Keratinocyte (primary cell): ENCODE data around the gene CKMT2. TPM values are rescaled to one million over a fixed set of nuclear protein-coding genes. Genes with fewer than 3 reads are reported as not detected.

Source experiments
- DNase-seq: peaks from one replicate; pipeline ENCODE4 v3.0.0-alpha.2; 2011; ENCODE audit warnings: low read depth, missing footprints, low spot score
- FAIRE-seq: peaks from 2 replicates; lab custom pipeline; 2011; peaks lifted over from hg19 to GRCh38; lab: Jason Lieb, UNC
- H2AFZ ChIP-seq: 2 replicates; pipeline ENCODE4 v1.6.0; 2012; ENCODE audit warnings: low read length, control low read depth, inconsistent platforms; ENCODE audit not compliant: control insufficient read depth
- H3K27ac ChIP-seq: 2 replicates; pipeline ENCODE4 v1.5.1; 2011; ENCODE audit warnings: low read length; ENCODE audit not compliant: control insufficient read depth, insufficient read depth
- H3K27me3 ChIP-seq: 3 replicates; pipeline ENCODE4 v1.6.0; 2011; ENCODE audit warnings: low read length; ENCODE audit not compliant: control insufficient read depth, insufficient read depth; ENCODE audit errors: extremely low read depth
- H3K36me3 ChIP-seq, 2 experiments: 2 replicates in 1 of 2; 3 replicates in 1 of 2; pipeline ENCODE4 v1.5.1; 2011; ENCODE audit warnings: low read length in 2 of 2, mild to moderate bottlenecking in 1 of 2; ENCODE audit not compliant: control insufficient read depth in 2 of 2, insufficient read depth in 2 of 2; ENCODE audit errors: extremely low read depth in 1 of 2
- H3K4me1 ChIP-seq: 3 replicates; pipeline ENCODE4 v1.5.1; 2011; ENCODE audit warnings: low read length; ENCODE audit not compliant: control insufficient read depth, insufficient read depth; ENCODE audit errors: extremely low read depth
- H3K4me2 ChIP-seq: 3 replicates; pipeline ENCODE4 v1.6.0; 2011; ENCODE audit warnings: low read depth, low read length; ENCODE audit not compliant: control insufficient read depth, insufficient read depth; ENCODE audit errors: extremely low read depth
- H3K4me3 ChIP-seq, 3 experiments: fragments of 200-600 bp in 1 of 3; sonication (generic) in 1 of 3; 2 replicates in 2 of 3; 3 replicates in 1 of 3; pipeline ENCODE4 v1.5.1; 2011 to 2016; ENCODE audit warnings: low read length in 3 of 3, mild to moderate bottlenecking in 3 of 3, control low read depth in 2 of 3, inconsistent platforms in 1 of 3, low read depth in 1 of 3, mixed read lengths in 1 of 3, mixed run types in 1 of 3, moderate library complexity in 1 of 3; ENCODE audit not compliant: control insufficient read depth in 2 of 3, insufficient read depth in 2 of 3; ENCODE audit errors: extremely low read depth in 1 of 3
- H3K79me2 ChIP-seq: 2 replicates; pipeline ENCODE4 v1.6.0; 2012; ENCODE audit warnings: low read length; ENCODE audit not compliant: control insufficient read depth, insufficient read depth
- H3K9ac ChIP-seq: 3 replicates; pipeline ENCODE4 v1.6.0; 2011; ENCODE audit warnings: low read length; ENCODE audit not compliant: control insufficient read depth, insufficient read depth; ENCODE audit errors: extremely low read depth
- H3K9me1 ChIP-seq: 3 replicates; pipeline ENCODE4 v1.6.0; 2011; ENCODE audit warnings: low read length; ENCODE audit not compliant: control insufficient read depth, insufficient read depth; ENCODE audit errors: extremely low read depth
- H3K9me3 ChIP-seq: 2 replicates; pipeline ENCODE4 v1.5.1; 2012; ENCODE audit warnings: low read depth, low read length; ENCODE audit not compliant: control insufficient read depth
- H4K20me1 ChIP-seq: 3 replicates; pipeline ENCODE4 v1.6.0; 2011; ENCODE audit warnings: low read length; ENCODE audit not compliant: control insufficient read depth, insufficient read depth; ENCODE audit errors: extremely low read depth
- EZH2 ChIP-seq: IDR thresholded peaks from one replicate; pipeline ENCODE4 v1.6.1; 2012; ENCODE audit warnings: inconsistent platforms, mild to moderate bottlenecking, low read length, moderate library complexity
- dilution Hi-C: fragments of 300-500 bp; cut with MboI; formaldehyde crosslinking; loops from one replicate; pipeline ENCODE4 v1.7.0; 2020; ENCODE audit warnings: low sequenced_read_pairs; ENCODE audit not compliant: extremely low pct_ligation_motif_present
- polyA plus RNA-seq, 5 experiments: library from polyadenylated mRNA; depleted of rRNA in 3 of 5; stranded (reverse) in 3 of 5; stranded (forward) in 1 of 5; unstranded in 1 of 5; fragments of >200 nt; gene quantifications; 1 replicate in 1 of 5; 2 replicates in 3 of 5; 3 replicates in 1 of 5; pipeline versions ENCODE4 v1.2.1 to v1.2.3, GENCODE V29; 2011 to 2012; ENCODE audit warnings: missing spikeins in 2 of 5, low read depth in 1 of 5, low replicate concordance in 1 of 5
- TF ChIP-seq, protein P1 (sequence below), 3 experiments: IDR thresholded peaks in 1 of 3; conservative IDR thresholded peaks in 1 of 3; optimal IDR thresholded peaks in 1 of 3; 2 replicates in 2 of 3; 3 replicates in 1 of 3; pipeline versions ENCODE3 to v1.5.1; 2011; ENCODE audit warnings: low read length in 3 of 3, mild to moderate bottlenecking in 3 of 3, moderate library complexity in 2 of 3, control low read depth in 1 of 3, inconsistent platforms in 1 of 3; ENCODE audit not compliant: insufficient read depth in 2 of 3; ENCODE audit errors: extremely low read depth in 1 of 3

CKMT2 gene
- polyA plus RNA-seq, 1 donor (not counting 4 experiments of a cell fraction or from before 2014, with no cell fraction given): not detected

DNA sequence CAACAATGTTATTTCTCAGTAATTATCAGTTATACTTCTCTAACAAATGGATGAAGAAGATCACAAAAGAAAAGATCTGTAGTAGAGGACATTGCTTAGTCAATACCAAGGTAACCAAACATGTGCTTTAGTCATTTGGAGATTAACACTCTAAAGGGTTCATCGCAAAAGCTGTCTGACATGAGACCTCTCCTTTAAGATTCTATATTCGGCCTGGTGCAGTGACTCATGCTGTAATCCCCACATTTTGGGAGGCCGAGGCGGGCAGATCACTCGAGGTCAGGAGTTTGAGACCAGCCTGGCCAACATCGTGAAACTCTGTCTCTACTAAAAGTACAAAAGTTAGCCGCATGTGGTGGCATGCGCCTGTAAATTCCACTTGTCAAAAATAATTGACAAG is 18.3 kb upstream of the CKMT2 start:
- Histone ChIP-seq H3K4me2 (no peak overlapping the region), H3K9me3 (no peaks in the 10 kb centered on the region), H3K27ac (no peak overlapping the region), H4K20me1 (no peaks in the 10 kb centered on the region), H3K79me2 (no peaks in the 10 kb centered on the region), H3K4me1 (no peaks in the 10 kb centered on the region), H3K27me3 (no peaks in the 10 kb centered on the region), H3K36me3 (no peaks in the 10 kb centered on the region), H3K4me3 (no peak overlapping the region), H3K9ac (no peak overlapping the region), H2AFZ (no peak overlapping the region), H3K9me1 (no peaks in the 10 kb centered on the region)
- TF ChIP-seq, protein P1, sequence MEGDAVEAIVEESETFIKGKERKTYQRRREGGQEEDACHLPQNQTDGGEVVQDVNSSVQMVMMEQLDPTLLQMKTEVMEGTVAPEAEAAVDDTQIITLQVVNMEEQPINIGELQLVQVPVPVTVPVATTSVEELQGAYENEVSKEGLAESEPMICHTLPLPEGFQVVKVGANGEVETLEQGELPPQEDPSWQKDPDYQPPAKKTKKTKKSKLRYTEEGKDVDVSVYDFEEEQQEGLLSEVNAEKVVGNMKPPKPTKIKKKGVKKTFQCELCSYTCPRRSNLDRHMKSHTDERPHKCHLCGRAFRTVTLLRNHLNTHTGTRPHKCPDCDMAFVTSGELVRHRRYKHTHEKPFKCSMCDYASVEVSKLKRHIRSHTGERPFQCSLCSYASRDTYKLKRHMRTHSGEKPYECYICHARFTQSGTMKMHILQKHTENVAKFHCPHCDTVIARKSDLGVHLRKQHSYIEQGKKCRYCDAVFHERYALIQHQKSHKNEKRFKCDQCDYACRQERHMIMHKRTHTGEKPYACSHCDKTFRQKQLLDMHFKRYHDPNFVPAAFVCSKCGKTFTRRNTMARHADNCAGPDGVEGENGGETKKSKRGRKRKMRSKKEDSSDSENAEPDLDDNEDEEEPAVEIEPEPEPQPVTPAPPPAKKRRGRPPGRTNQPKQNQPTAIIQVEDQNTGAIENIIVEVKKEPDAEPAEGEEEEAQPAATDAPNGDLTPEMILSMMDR (optimal IDR thresholded peaks at IDR 0.05 in 1 of 3, IDR thresholded peaks at IDR 0.05 in 1 of 3, conservative IDR thresholded peaks at IDR 0.05 in 1 of 3; ENCODE audit: extremely low read depth in 1 of 3, insufficient read depth in 2 of 3, low read length in 3 of 3): no peak
- dilution Hi-C loops: no loop called here
- no peak for FAIRE-seq
- no peak for DNase-seq

DNA sequence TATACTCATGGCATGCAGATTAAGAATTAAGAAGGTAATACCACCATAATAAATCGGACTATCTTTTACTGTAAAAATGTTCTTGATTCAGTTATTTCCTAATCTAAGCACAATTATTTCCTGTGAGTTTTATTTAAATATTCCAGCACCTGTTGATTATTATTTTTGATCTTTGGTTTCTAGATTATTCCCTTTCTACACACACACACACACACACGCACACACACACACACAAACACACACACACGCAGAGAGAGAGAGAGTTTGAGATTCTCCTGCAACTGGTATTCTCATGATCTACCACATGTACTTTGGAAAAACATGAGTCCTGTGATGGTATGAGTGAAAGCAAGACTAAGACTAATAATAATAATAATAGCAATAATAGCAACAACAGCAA is 17.0 kb upstream of the CKMT2 start:
- FAIRE-seq (no peak), DNase-seq (no peak)
- Histone ChIP-seq H3K79me2 (no peaks in the 10 kb centered on the region), H3K9ac (no peak overlapping the region), H3K4me1 (no peaks in the 10 kb centered on the region), H2AFZ (no peak overlapping the region), H3K4me2 (no peak overlapping the region), H3K9me3 (no peaks in the 10 kb centered on the region), H3K27me3 (no peaks in the 10 kb centered on the region), H3K9me1 (no peaks in the 10 kb centered on the region), H4K20me1 (no peaks in the 10 kb centered on the region), H3K4me3 (no peak overlapping the region), H3K27ac (no peak overlapping the region), H3K36me3 (no peaks in the 10 kb centered on the region)
- TF ChIP-seq EZH2: no peak
- TF ChIP-seq, protein P1 (optimal IDR thresholded peaks at IDR 0.05 in 1 of 3, IDR thresholded peaks at IDR 0.05 in 1 of 3, conservative IDR thresholded peaks at IDR 0.05 in 1 of 3; ENCODE audit: extremely low read depth in 1 of 3, insufficient read depth in 2 of 3, low read length in 3 of 3): no peak
- dilution Hi-C loops: no loop called here
